WTC11 (cell line): ENCODE data around the gene GAS2L3. TPM values are rescaled to one million over a fixed set of nuclear protein-coding genes. Genes with fewer than 3 reads are reported as not detected.

Source experiments
- AR ChIP-seq: fragments of 250-450 bp; sonication (Bioruptor Pico); IDR thresholded peaks from 2 replicates; pipeline ENCODE4 v1.9.0; 2021; ENCODE audit warnings: mild to moderate bottlenecking
- ARID4B ChIP-seq: sonication (generic); formaldehyde crosslinking; IDR thresholded peaks from 2 replicates; pipeline ENCODE4 v1.8.0; 2023; ENCODE audit warnings: missing genetic modification reagents, mild to moderate bottlenecking, borderline replicate concordance
- ATF3 ChIP-seq: sonication (generic); formaldehyde crosslinking; conservative IDR thresholded peaks from 2 replicates; pipeline ENCODE4 v1.8.1; 2022; ENCODE audit warnings: mild to moderate bottlenecking, missing genetic modification reagents
- CDX4 ChIP-seq: fragments of 250-450 bp; sonication (Bioruptor Pico); IDR thresholded peaks from 2 replicates; pipeline ENCODE4 v1.9.0; 2021; ENCODE audit warnings: moderate library complexity, mild to moderate bottlenecking, inconsistent platforms, borderline replicate concordance
- CREB1 ChIP-seq: sonication (generic); formaldehyde crosslinking; IDR thresholded peaks from 2 replicates; pipeline ENCODE4 v1.8.0; 2023; ENCODE audit warnings: mild to moderate bottlenecking, missing genetic modification reagents
- E2F5 ChIP-seq: sonication (generic); formaldehyde crosslinking; IDR thresholded peaks from 2 replicates; pipeline ENCODE4 v1.8.1; 2022; ENCODE audit warnings: mild to moderate bottlenecking, moderate library complexity, missing genetic modification reagents
- EMX1 ChIP-seq: fragments of 250-450 bp; sonication (Bioruptor Pico); IDR thresholded peaks from 2 replicates; pipeline ENCODE4 v1.8.0; 2021; ENCODE audit warnings: mild to moderate bottlenecking
- ERG ChIP-seq: fragments of 250-450 bp; sonication (Bioruptor Pico); IDR thresholded peaks from 2 replicates; pipeline ENCODE4 v1.8.0; 2021; ENCODE audit warnings: mild to moderate bottlenecking
- FOXK1 ChIP-seq: sonication (generic); formaldehyde crosslinking; IDR thresholded peaks from 2 replicates; pipeline ENCODE4 v1.8.0; 2022; ENCODE audit warnings: mild to moderate bottlenecking, moderate library complexity, missing genetic modification reagents
- FOXP1 ChIP-seq: sonication (generic); formaldehyde crosslinking; IDR thresholded peaks from 2 replicates; pipeline ENCODE4 v1.8.0; 2022; ENCODE audit warnings: missing genetic modification reagents, mild to moderate bottlenecking, moderate library complexity, borderline replicate concordance
- GABPB1 ChIP-seq: sonication (generic); formaldehyde crosslinking; IDR thresholded peaks from 2 replicates; pipeline ENCODE4 v1.8.1; 2023; ENCODE audit warnings: mild to moderate bottlenecking, missing genetic modification reagents
- GTF2I ChIP-seq: fragments of 250-450 bp; sonication (Bioruptor Pico); conservative IDR thresholded peaks from 2 replicates; pipeline ENCODE4 v1.4.0; 2021; ENCODE audit warnings: mild to moderate bottlenecking
- MAX ChIP-seq: sonication (generic); formaldehyde crosslinking; IDR thresholded peaks from 2 replicates; pipeline ENCODE4 v1.8.0; 2022; ENCODE audit warnings: mild to moderate bottlenecking, missing genetic modification reagents
- MLX ChIP-seq: sonication (generic); formaldehyde crosslinking; IDR thresholded peaks from 2 replicates; pipeline ENCODE4 v1.8.1; 2023; ENCODE audit warnings: mild to moderate bottlenecking, missing genetic modification reagents, moderate library complexity
- SP1 ChIP-seq: sonication (generic); formaldehyde crosslinking; conservative IDR thresholded peaks from 2 replicates; pipeline ENCODE4 v1.8.1; 2022; ENCODE audit warnings: missing genetic modification reagents
- TEAD4 ChIP-seq: sonication (generic); formaldehyde crosslinking; IDR thresholded peaks from 2 replicates; pipeline ENCODE4 v1.8.0; 2022; ENCODE audit warnings: mild to moderate bottlenecking, missing genetic modification reagents
- ZNF138 ChIP-seq: sonication (generic); formaldehyde crosslinking; conservative IDR thresholded peaks from 2 replicates; pipeline ENCODE4 v1.8.1; 2022; ENCODE audit warnings: mild to moderate bottlenecking, moderate library complexity, missing genetic modification reagents
- ZNF281 ChIP-seq: sonication (generic); formaldehyde crosslinking; IDR thresholded peaks from 2 replicates; pipeline ENCODE4 v1.8.0; 2023; ENCODE audit warnings: mild to moderate bottlenecking, missing genetic modification reagents
- ZSCAN18 ChIP-seq: fragments of 250-450 bp; sonication (Bioruptor Pico); IDR thresholded peaks from 2 replicates; pipeline ENCODE4 v2.1.2; 2022; ENCODE audit warnings: mild to moderate bottlenecking, moderate library complexity
- total RNA-seq: library from RNA; stranded (reverse); gene quantifications from 3 replicates; pipeline ENCODE4 v1.2.3, GENCODE V29; 2021

Gene GAS2L3
- total RNA-seq, 1 experiment from 2014 or later, result 14.8 TPM

GRCh38 chr12:100573292-100574186, at the start of gene GAS2L3 (continued):
- TF ChIP-seq ARID4B (CRISPR knock-in tag) (peak; percentile 55; the same call in 1 of the 2 replicates), SP1 (CRISPR knock-in tag) (peak; percentile 97), ERG (CRISPR knock-in tag) (no peak), MAX (CRISPR knock-in tag) (peak; percentile 96), E2F5 (CRISPR knock-in tag) (peak; percentile 37; the same call in 1 of the 2 replicates), ZNF281 (CRISPR knock-in tag) (0 out of 2 replicates have a peak, but pooled peaks have one; percentile 75), MLX (CRISPR knock-in tag) (no peak), ZNF138 (CRISPR knock-in tag) (0 out of 2 replicates have a peak, but pooled peaks have one; percentile 51), ATF3 (CRISPR knock-in tag) (no peak), EMX1 (no peak), AR (no peak), CDX4 (no peak), GTF2I (CRISPR knock-in tag) (no peak), CREB1 (CRISPR knock-in tag) (no peak; the same call in 1 of the 2 replicates), ZSCAN18 (CRISPR knock-in tag) (no peak), FOXP1 (CRISPR knock-in tag) (peak; percentile 66; the same call in 1 of the 2 replicates), GABPB1 (0 out of 2 replicates have a peak, but pooled peaks have one; percentile 15), FOXK1 (CRISPR knock-in tag) (peak; percentile 62), TEAD4 (no peak)
